NCI-H146 (cell line): ENCODE data around the gene ARF1.

Source experiments
- DNase-seq: peaks from one replicate; lab custom pipeline; 2025; lab: John Stamatoyannopoulos, UW

ARF1 gene

GRCh38 chr1:228050571-228051231 is 31.8 kb upstream of the ARF1 start:
- no peak for DNase-seq

- no peak for DNase-seq
Measured at GRCh38 chr1:228058172-228058948, 24.1 kb upstream of the ARF1 start.

- DNase-seq: peak; percentile 37
Measured at GRCh38 chr1:228058949-228059633, 23.4 kb upstream of the ARF1 start.

GRCh38 chr1:228059634-228060457 is 22.7 kb upstream of the ARF1 start:
- DNase-seq: peak; percentile 97

- peak; percentile 63 for DNase-seq
Measured at GRCh38 chr1:228060458-228061190, 21.9 kb upstream of the ARF1 start.

- DNase-seq: no peak
Measured at GRCh38 chr1:228061411-228062084, 21.0 kb upstream of the ARF1 start.

- no peak for DNase-seq
Measured at GRCh38 chr1:228062085-228062791, 20.3 kb upstream of the ARF1 start.

- no peak for DNase-seq
Measured at GRCh38 chr1:228062812-228063211, 19.7 kb upstream of the ARF1 start.

GRCh38 chr1:228063251-228064191 is 19.0 kb upstream of the ARF1 start:
- no peak for DNase-seq

GRCh38 chr1:228064296-228064695 is 18.2 kb upstream of the ARF1 start:
- no peak for DNase-seq

- DNase-seq: no peak
Measured at GRCh38 chr1:228064741-228065542, 17.6 kb upstream of the ARF1 start.

- DNase-seq: no peak
Measured at GRCh38 chr1:228065543-228066347, 16.8 kb upstream of the ARF1 start.

GRCh38 chr1:228066416-228066815 is 16.1 kb upstream of the ARF1 start:
- no peak for DNase-seq

GRCh38 chr1:228066891-228067654 is 15.4 kb upstream of the ARF1 start:
- no peak for DNase-seq

GRCh38 chr1:228068359-228068758 is 14.1 kb upstream of the ARF1 start:
- DNase-seq: no peak

GRCh38 chr1:228070173-228070572 is 12.3 kb upstream of the ARF1 start:
- no peak for DNase-seq

GRCh38 chr1:228070851-228071250 is 11.7 kb upstream of the ARF1 start:
- no peak for DNase-seq
